Measurements from ENCODE around the gene C5orf22. TPM values are rescaled to one million over a fixed set of nuclear protein-coding genes. Genes with fewer than 3 reads are reported as not detected.
A peak's percentile ranks its signal among the peaks of the same experiment; 100 is the strongest.

C5orf22 gene
- total and polyA plus RNA-seq, 3 experiments from 2014 or later = 19.0 to 32.5 (median 29.8) TPM

DNA sequence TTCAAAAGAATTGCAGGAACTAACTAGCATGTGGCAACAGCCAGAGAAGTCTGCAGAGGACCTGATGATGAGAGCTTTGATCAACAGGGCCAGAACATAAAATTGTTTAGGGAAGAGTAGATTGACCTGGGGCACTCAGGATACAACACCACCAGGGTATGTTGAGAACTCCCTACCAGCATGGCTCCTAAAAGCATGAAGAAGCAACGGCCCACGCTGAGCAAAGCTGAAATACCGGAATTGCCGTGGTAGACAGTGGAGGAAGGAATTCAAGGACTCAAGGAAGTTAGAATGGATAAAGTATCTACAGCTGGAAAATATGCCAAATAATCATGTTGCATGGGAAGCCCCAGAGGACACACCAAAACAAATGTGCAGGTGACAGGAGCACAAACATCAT, 31.8 kb upstream of the C5orf22 start:
- H3K27ac Mint-ChIP-seq = peak overlapping the region in 2 of 8 donors; percentile 39 to 43
- H3K27me3 Mint-ChIP-seq = no peaks in the 10 kb centered on the region
- no peak overlapping the region for H3K4me3 ChIP-seq (ENCODE audit: low read length)
- H3K36me3 ChIP-seq (ENCODE audit: insufficient read depth, low read length) = peaks cover 57% of the 10 kb centered on the region
- ChIA-PET POLR2A (no interaction called here), CTCF (no interaction called here)
- no peak for DNase-seq
- H3K36me3 Mint-ChIP-seq = peaks cover 18 to 98% (median 50%) of the 10 kb centered on the region in 3 donors
- no peaks in the 10 kb centered on the region for H3K4me1 ChIP-seq (ENCODE audit: insufficient read depth, low read length)
- H3K27me3 ChIP-seq (ENCODE audit: insufficient read depth, low read length, poor library complexity, severe bottlenecking) = no peaks in the 10 kb centered on the region
- H3K9me3 ChIP-seq (ENCODE audit: low read length) = no peaks in the 10 kb centered on the region
- no peaks in the 10 kb centered on the region for H3K9me3 Mint-ChIP-seq
- no peak overlapping the region for H3K4me3 Mint-ChIP-seq
- peaks cover 0 to 5% (median 3%) of the 10 kb centered on the region in 3 donors for H3K4me1 Mint-ChIP-seq
- no peak overlapping the region for H3K27ac ChIP-seq (ENCODE audit: low read depth, low read length)

DNA sequence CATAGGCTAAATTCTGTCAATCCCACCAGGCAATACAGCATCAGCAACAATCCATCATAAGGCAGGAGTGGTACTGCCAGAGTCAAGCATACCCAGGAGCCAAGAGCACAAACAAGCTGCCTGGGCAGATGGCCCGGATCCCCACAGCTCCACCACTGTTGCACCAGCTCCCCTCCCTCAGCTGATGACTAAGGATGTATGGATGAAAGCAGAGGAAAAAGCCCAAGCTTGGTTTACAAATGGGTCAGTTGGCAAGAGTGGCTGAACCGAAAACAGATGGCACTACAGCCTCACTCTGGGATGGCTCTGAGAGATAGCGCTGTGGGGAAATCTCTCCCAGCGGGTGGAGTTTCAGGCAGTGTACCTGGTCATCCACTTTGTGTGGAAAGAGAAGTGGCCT, 29.6 kb upstream of the C5orf22 start:
- peaks cover 20 to 95% (median 45%) of the 10 kb centered on the region in 3 donors for H3K36me3 Mint-ChIP-seq
- H3K36me3 ChIP-seq (ENCODE audit: insufficient read depth, low read length) = peaks cover 46% of the 10 kb centered on the region
- H3K27me3 Mint-ChIP-seq = no peaks in the 10 kb centered on the region
- no peak overlapping the region for H3K27ac ChIP-seq (ENCODE audit: low read depth, low read length)
- ChIA-PET POLR2A (no interaction called here), CTCF (no interaction called here)
- no peaks in the 10 kb centered on the region for H3K9me3 ChIP-seq (ENCODE audit: low read length)
- H3K4me1 ChIP-seq (ENCODE audit: insufficient read depth, low read length) = no peaks in the 10 kb centered on the region
- H3K9me3 Mint-ChIP-seq = no peaks in the 10 kb centered on the region
- H3K4me3 Mint-ChIP-seq = no peak overlapping the region
- no peaks in the 10 kb centered on the region for H3K27me3 ChIP-seq (ENCODE audit: insufficient read depth, low read length, poor library complexity, severe bottlenecking)
- peaks cover 0 to 5% (median 3%) of the 10 kb centered on the region in 3 donors for H3K4me1 Mint-ChIP-seq
- no peak overlapping the region for H3K27ac Mint-ChIP-seq
- no peak overlapping the region for H3K4me3 ChIP-seq (ENCODE audit: low read length)
- DNase-seq = no peak

DNA sequence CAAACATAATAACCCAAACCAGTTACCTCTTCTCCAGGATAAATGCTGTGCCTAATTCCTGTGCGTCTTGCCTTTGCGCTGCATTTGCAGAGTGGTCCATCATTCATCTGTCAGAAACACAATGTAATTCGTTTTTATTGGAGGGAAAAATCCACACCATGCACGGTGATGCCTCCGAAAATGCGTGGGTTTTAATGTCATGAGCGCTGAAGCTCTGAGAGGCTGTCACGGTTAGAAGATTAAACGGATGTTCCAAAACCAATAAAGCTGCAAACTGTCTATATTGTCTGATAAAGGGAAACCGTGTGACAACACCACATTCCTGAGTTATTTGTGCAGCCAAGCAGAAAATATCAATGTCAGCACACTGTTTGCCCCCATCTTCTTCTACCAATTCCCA, 27.6 kb upstream of the C5orf22 start:
- no peak overlapping the region for H3K4me3 ChIP-seq (ENCODE audit: low read length)
- no peak for DNase-seq
- Mint-ChIP-seq H3K27me3 (no peaks in the 10 kb centered on the region), H3K4me1 (peaks cover 0 to 4% (median 3%) of the 10 kb centered on the region in 3 donors), H3K27ac (no peak overlapping the region), H3K36me3 (peaks cover 20 to 93% (median 46%) of the 10 kb centered on the region in 3 donors), H3K4me3 (no peak overlapping the region), H3K9me3 (no peaks in the 10 kb centered on the region)
- H3K4me1 ChIP-seq (ENCODE audit: insufficient read depth, low read length) = no peaks in the 10 kb centered on the region
- H3K27ac ChIP-seq (ENCODE audit: low read depth, low read length) = no peak overlapping the region
- peaks cover 43% of the 10 kb centered on the region for H3K36me3 ChIP-seq (ENCODE audit: insufficient read depth, low read length)
- CTCF ChIA-PET = no interaction called here
- H3K9me3 ChIP-seq (ENCODE audit: low read length) = no peaks in the 10 kb centered on the region
- H3K27me3 ChIP-seq (ENCODE audit: insufficient read depth, low read length, poor library complexity, severe bottlenecking) = no peaks in the 10 kb centered on the region
- POLR2A ChIA-PET = no interaction called here

DNA sequence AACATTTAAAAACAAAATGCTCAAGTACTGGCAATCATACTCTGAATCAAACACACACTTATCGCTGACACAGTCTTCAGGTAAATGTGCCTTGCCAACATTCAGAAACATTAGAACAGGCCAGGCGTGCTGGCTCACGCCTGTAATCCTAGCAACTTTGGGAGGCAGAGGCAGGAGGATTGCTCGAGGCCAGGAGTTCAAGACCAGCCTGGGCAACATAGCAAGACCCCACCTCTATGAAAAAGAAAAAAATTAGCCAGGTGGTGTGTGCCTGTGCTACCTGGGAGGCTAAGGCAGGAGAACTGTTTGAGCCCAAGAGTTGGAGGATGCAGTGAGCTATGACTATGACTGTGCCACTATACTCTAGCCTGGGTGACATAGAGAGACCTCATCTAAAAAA, 20.8 kb upstream of the C5orf22 start:
- DNase-seq = no peak
- Histone ChIP-seq H3K36me3 (ENCODE audit: insufficient read depth, low read length) (peaks cover 29% of the 10 kb centered on the region), H3K4me3 (ENCODE audit: low read length) (no peak overlapping the region), H3K9me3 (ENCODE audit: low read length) (no peaks in the 10 kb centered on the region), H3K4me1 (ENCODE audit: insufficient read depth, low read length) (no peaks in the 10 kb centered on the region), H3K27me3 (ENCODE audit: insufficient read depth, low read length, poor library complexity, severe bottlenecking) (no peaks in the 10 kb centered on the region), H3K27ac (ENCODE audit: low read depth, low read length) (no peak overlapping the region)
- Mint-ChIP-seq H3K4me3 (no peak overlapping the region), H3K4me1 (peaks cover 0 to 4% (median 4%) of the 10 kb centered on the region in 3 donors), H3K9me3 (no peaks in the 10 kb centered on the region), H3K27me3 (no peaks in the 10 kb centered on the region), H3K27ac (peak overlapping the region in 1 of 8 donors; percentile 17), H3K36me3 (peaks cover 20 to 92% (median 29%) of the 10 kb centered on the region in 3 donors)
- ChIA-PET POLR2A (no interaction called here), CTCF (no interaction called here)

DNA sequence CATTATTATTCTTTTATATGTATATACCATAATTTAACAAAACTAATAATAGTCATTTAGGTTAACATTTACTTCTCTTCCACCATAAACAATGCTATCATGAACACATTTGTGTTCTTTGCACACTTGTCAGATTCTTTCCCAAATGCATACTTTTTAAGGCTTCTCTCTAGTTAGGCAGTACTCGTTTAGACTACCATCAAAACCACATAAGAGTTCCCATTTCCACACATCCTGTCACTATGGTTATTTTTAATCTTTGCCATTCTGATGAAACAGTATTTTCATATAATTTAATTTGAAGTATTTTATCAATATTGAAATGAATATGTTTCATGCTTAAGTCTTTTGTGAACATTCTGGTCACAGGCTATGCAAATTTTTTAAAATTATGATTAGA, 15.3 kb upstream of the C5orf22 start:
- H3K27me3 ChIP-seq (ENCODE audit: insufficient read depth, low read length, poor library complexity, severe bottlenecking) = no peaks in the 10 kb centered on the region
- Mint-ChIP-seq H3K27ac (peak overlapping the region in 1 of 8 donors; percentile 69), H3K36me3 (peaks cover 15 to 77% (median 23%) of the 10 kb centered on the region in 3 donors), H3K9me3 (no peaks in the 10 kb centered on the region), H3K4me1 (peaks cover 7 to 22% (median 13%) of the 10 kb centered on the region in 3 donors), H3K27me3 (no peaks in the 10 kb centered on the region), H3K4me3 (no peak overlapping the region)
- ChIA-PET CTCF (no interaction called here), POLR2A (no interaction called here)
- no peaks in the 10 kb centered on the region for H3K4me1 ChIP-seq (ENCODE audit: insufficient read depth, low read length)
- H3K9me3 ChIP-seq (ENCODE audit: low read length) = no peaks in the 10 kb centered on the region
- peaks cover 20% of the 10 kb centered on the region for H3K36me3 ChIP-seq (ENCODE audit: insufficient read depth, low read length)
- DNase-seq = no peak
- H3K4me3 ChIP-seq (ENCODE audit: low read length) = no peak overlapping the region
- H3K27ac ChIP-seq (ENCODE audit: low read depth, low read length) = no peak overlapping the region

DNA sequence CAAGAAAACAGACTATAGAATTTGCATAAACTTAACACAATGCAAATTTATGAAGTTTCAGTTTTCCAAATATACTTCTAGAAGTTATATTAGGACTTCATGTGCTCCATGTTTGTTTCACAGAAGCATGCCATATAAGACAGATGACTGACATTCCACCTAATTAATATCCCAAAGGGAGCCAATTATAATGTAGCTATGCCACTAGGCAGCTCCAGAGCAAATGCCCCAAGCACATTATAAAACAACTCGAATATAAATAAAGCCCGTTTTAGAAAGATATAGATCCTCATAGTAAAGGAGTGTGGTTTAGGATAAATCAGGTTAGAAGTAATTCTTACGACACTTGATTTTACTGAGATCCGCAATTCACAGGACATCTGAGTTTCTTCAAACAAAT, 9.1 kb upstream of the C5orf22 start:
- no peak overlapping the region for H3K4me3 ChIP-seq (ENCODE audit: low read length)
- Mint-ChIP-seq H3K4me1 (peaks cover 9 to 32% (median 28%) of the 10 kb centered on the region in 3 donors), H3K27me3 (no peaks in the 10 kb centered on the region), H3K4me3 (no peak overlapping the region), H3K27ac (no peak overlapping the region), H3K9me3 (no peaks in the 10 kb centered on the region), H3K36me3 (peaks cover 23 to 86% (median 41%) of the 10 kb centered on the region in 3 donors)
- H3K36me3 ChIP-seq (ENCODE audit: insufficient read depth, low read length) = peaks cover 39% of the 10 kb centered on the region
- H3K4me1 ChIP-seq (ENCODE audit: insufficient read depth, low read length) = no peaks in the 10 kb centered on the region
- no peak for DNase-seq
- H3K27me3 ChIP-seq (ENCODE audit: insufficient read depth, low read length, poor library complexity, severe bottlenecking) = no peaks in the 10 kb centered on the region
- H3K27ac ChIP-seq (ENCODE audit: low read depth, low read length) = no peak overlapping the region
- POLR2A ChIA-PET = no interaction called here
- CTCF ChIA-PET = no interaction called here
- H3K9me3 ChIP-seq (ENCODE audit: low read length) = no peaks in the 10 kb centered on the region

DNA sequence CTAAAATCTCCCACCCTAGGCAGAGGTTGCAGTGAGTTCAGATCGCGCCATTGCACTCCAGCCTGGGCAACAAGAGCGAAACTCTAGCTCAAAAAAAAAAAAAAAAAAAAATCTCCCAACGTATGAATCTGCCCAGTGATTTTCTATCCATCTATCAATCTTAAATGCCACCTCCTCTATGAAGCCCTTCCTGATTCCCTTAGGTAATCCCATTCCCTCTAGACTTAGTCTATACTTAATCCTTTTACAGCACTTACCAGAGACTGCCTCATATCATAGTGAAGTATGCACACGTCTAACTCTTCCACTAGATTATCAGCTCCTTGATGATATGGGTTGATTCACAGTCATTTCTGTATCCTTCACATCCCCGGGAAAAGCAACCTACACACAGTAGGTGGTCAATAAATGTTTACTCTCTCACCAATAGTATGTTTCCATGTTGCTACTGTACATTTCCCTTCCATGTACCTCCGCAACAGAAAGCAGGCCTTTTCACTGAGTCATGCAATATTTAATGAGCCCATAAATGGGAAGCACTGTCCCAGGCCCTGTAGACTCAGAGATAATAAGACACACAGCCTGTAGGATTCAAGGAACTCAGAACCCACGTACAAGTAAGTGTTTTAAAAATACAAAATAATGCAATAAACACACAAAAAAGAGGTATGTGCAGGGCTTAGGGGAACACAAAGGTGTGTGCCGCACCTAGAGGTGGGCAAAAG, 1.4 kb upstream of the C5orf22 start:
- no peak for DNase-seq
- peak overlapping the region; percentile 75 for H3K27ac ChIP-seq (ENCODE audit: low read depth, low read length)
- peaks cover 21 to 70% (median 26%) of the 10 kb centered on the region in 3 donors for H3K36me3 Mint-ChIP-seq
- H3K36me3 ChIP-seq (ENCODE audit: insufficient read depth, low read length) = peaks cover 26% of the 10 kb centered on the region
- H3K4me1 Mint-ChIP-seq = peaks cover 56 to 82% (median 78%) of the 10 kb centered on the region in 3 donors
- H3K27me3 Mint-ChIP-seq = no peaks in the 10 kb centered on the region
- peak overlapping the region; percentile 88 for H3K4me3 ChIP-seq (ENCODE audit: low read length)
- ChIA-PET POLR2A (no interaction called here), CTCF (no interaction called here)
- H3K9me3 ChIP-seq (ENCODE audit: low read length) = no peaks in the 10 kb centered on the region
- H3K27ac Mint-ChIP-seq = peak overlapping the region in 7 of 8 donors; percentile 88 to 98 (median 97)
- H3K4me1 ChIP-seq (ENCODE audit: insufficient read depth, low read length) = peaks cover 33% of the 10 kb centered on the region
- H3K27me3 ChIP-seq (ENCODE audit: insufficient read depth, low read length, poor library complexity, severe bottlenecking) = no peaks in the 10 kb centered on the region
- no peaks in the 10 kb centered on the region for H3K9me3 Mint-ChIP-seq
- peak overlapping the region; percentile 93 to 100 (median 99) for H3K4me3 Mint-ChIP-seq

DNA sequence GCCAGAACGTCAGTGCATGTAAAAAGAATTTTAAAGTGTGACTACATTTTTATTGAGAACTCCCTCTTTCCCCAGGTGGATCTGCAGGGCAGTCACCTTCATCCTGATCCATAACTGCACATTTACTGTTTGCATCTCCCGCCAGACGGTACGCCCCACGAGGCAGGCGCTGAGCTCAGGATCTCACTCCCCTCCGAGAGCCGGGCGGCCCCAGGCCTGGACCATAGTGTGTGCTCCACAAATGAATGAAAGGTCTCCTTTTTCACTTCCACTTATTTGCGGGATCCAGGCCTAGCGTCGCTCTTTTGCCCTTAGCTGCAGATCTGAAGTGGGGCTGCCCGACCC, 586 bp upstream of the C5orf22 start:
- H3K36me3 Mint-ChIP-seq = peaks cover 20 to 70% (median 26%) of the 10 kb centered on the region in 3 donors
- Histone ChIP-seq H3K4me3 (ENCODE audit: low read length) (peak overlapping the region; percentile 88), H3K9me3 (ENCODE audit: low read length) (no peaks in the 10 kb centered on the region), H3K4me1 (ENCODE audit: insufficient read depth, low read length) (peaks cover 33% of the 10 kb centered on the region), H3K27ac (ENCODE audit: low read depth, low read length) (peak overlapping the region; percentile 75), H3K27me3 (ENCODE audit: insufficient read depth, low read length, poor library complexity, severe bottlenecking) (no peaks in the 10 kb centered on the region), H3K36me3 (ENCODE audit: insufficient read depth, low read length) (peaks cover 24% of the 10 kb centered on the region)
- ChIA-PET POLR2A (no interaction called here), CTCF (interaction anchor here (1.0 kb wide), 1 partner anchor 546 kb away, joined by 3 read pairs; no protein-coding TSS in a partner anchor)
- DNase-seq = peak in 1 of 5 donors; percentile 5
- peak overlapping the region; percentile 93 to 100 (median 99) for H3K4me3 Mint-ChIP-seq
- H3K27ac Mint-ChIP-seq = peak overlapping the region; percentile 84 to 98 (median 97)
- H3K4me1 Mint-ChIP-seq = peaks cover 55 to 82% (median 81%) of the 10 kb centered on the region in 3 donors
- H3K27me3 Mint-ChIP-seq = no peaks in the 10 kb centered on the region
- no peaks in the 10 kb centered on the region for H3K9me3 Mint-ChIP-seq

All from CD8-positive, alpha-beta memory T cell (primary cell).